ENCODE data around the gene TAOK2. TPM values are rescaled to one million over a fixed set of nuclear protein-coding genes. Genes with fewer than 3 reads are reported as not detected.
"Not testable (repeated sequence)": the region's sequence is repeated elsewhere in the genome, so short reads cannot be mapped to it uniquely, and the experiment has no call there.

The TAOK2 gene
- total RNA-seq, 1 experiment from 2014 or later: 56.7 TPM

GRCh38 chr16:30015450-30015849 is 41.8 kb downstream of the TAOK2 start:
- H4K20me1 ChIP-seq (ENCODE audit: insufficient read depth); H3K36me3 ChIP-seq (ENCODE audit: control insufficient read depth in 1 of 2, insufficient read depth in 2 of 2, low read length in 2 of 2); ATAC-seq; H2AFZ ChIP-seq (ENCODE audit: low read depth, low read length, poor library complexity, severe bottlenecking); H3K4me2 ChIP-seq (ENCODE audit: low read length); H3K9me3 ChIP-seq (ENCODE audit: control insufficient read depth in 1 of 2, insufficient read depth in 1 of 2, low read depth in 1 of 2, low read length in 2 of 2); H3K79me2 ChIP-seq (ENCODE audit: insufficient read depth, low read length); RAD21 ChIA-PET (ENCODE audit: low non-redundant PET in 1 of 2, low total read pairs in 2 of 2, uncharacterized antibody in 2 of 2, unreplicated experiment in 2 of 2); intact Hi-C loops (cut with micrococcal nuclease); H3K9ac ChIP-seq (ENCODE audit: low read length); H3K4me3 ChIP-seq (replicated peaks in 1 of 2; ENCODE audit: low read depth in 1 of 2, low read length in 2 of 2); H3K9me2 ChIP-seq (ENCODE audit: insufficient read depth); BruUV-seq (replicated peaks); H3K27me3 ChIP-seq (ENCODE audit: insufficient read depth, low read length); H3K27ac ChIP-seq (ENCODE audit: low read depth, low read length); DNase-seq (ENCODE audit: low read depth, low spot score); H3K4me1 ChIP-seq (ENCODE audit: control insufficient read depth in 1 of 2, insufficient read depth in 2 of 2, low read length in 2 of 2): not testable (repeated sequence)
- ChIA-PET POLR2A (interaction anchor here (0.5 kb wide), 2 partner anchors 60 to 314 kb away, joined by 3 to 5 read pairs; no protein-coding TSS in a partner anchor), CTCF (interaction anchor here (1.1 kb wide), 1 partner anchor 167 kb away, joined by 3 read pairs; no protein-coding TSS in a partner anchor)

- Histone ChIP-seq H3K4me1 (ENCODE audit: control insufficient read depth in 1 of 2, insufficient read depth in 2 of 2, low read length in 2 of 2) (peaks cover 0 to 14% of the 10 kb centered on the region in 2 experiments; a peak in 3 of 4 replicates), H3K9me3 (ENCODE audit: control insufficient read depth in 1 of 2, insufficient read depth in 1 of 2, low read depth in 1 of 2, low read length in 2 of 2) (no peaks in the 10 kb centered on the region), H3K36me3 (ENCODE audit: control insufficient read depth in 1 of 2, insufficient read depth in 2 of 2, low read length in 2 of 2) (no peaks in the 10 kb centered on the region), H3K9me2 (ENCODE audit: insufficient read depth) (no peaks in the 10 kb centered on the region), H3K27me3 (ENCODE audit: insufficient read depth, low read length) (no peaks in the 10 kb centered on the region), H3K4me3 (replicated peaks in 1 of 2; ENCODE audit: low read depth in 1 of 2, low read length in 2 of 2) (no peak overlapping the region), H3K9ac (ENCODE audit: low read length) (no peak overlapping the region), H2AFZ (ENCODE audit: low read depth, low read length, poor library complexity, severe bottlenecking) (no peak overlapping the region), H3K79me2 (ENCODE audit: insufficient read depth, low read length) (no peaks in the 10 kb centered on the region), H4K20me1 (ENCODE audit: insufficient read depth) (no peaks in the 10 kb centered on the region), H3K4me2 (ENCODE audit: low read length) (no peak overlapping the region), H3K27ac (ENCODE audit: low read depth, low read length) (no peak overlapping the region)
- ATAC-seq (no peak), DNase-seq (ENCODE audit: low read depth, low spot score) (no peak)
- POLR2A ChIA-PET: no interaction called here
- RAD21 ChIA-PET (ENCODE audit: low non-redundant PET in 1 of 2, low total read pairs in 2 of 2, uncharacterized antibody in 2 of 2, unreplicated experiment in 2 of 2): no interaction called here
- CTCF ChIA-PET: interaction anchor here (2.6 kb wide), 1 partner anchor 168 kb away, joined by 8 read pairs; no protein-coding TSS in a partner anchor
- TF ChIP-seq CEBPB (IDR thresholded peaks at IDR 0.05; ENCODE audit: low read depth): no peak
- TF ChIP-seq ATF3 (IDR thresholded peaks at IDR 0.05): no peak
- TF ChIP-seq ELF1 (IDR thresholded peaks at IDR 0.05; ENCODE audit: borderline replicate concordance, low read depth): no peak
- TF ChIP-seq SIN3A (IDR thresholded peaks at IDR 0.05; ENCODE audit: low read depth): no peak
- TF ChIP-seq CBX3 (IDR thresholded peaks at IDR 0.05; ENCODE audit: low read depth): no peak
- intact Hi-C loops (cut with micrococcal nuclease): no loop called here
- no TSS peak for BruUV-seq (replicated peaks)
Observed at GRCh38 chr16:30016555-30017276, 43.0 kb downstream of the TAOK2 start.
